HG03135 (cell line): ENCODE data around the gene VWC2L.

Experiments used
- ATAC-seq: cut with Tn5 transposase; IDR thresholded peaks from one replicate; pipeline ENCODE4 v1.9.1; 2021; ENCODE audit warnings: mild to moderate bottlenecking, moderate library complexity; ENCODE audit not compliant: unreplicated experiment

Gene VWC2L

GRCh38 chr2:214410918-214411554, at the start of gene VWC2L:
TSS of gene VWC2L (plus strand) at chr2:214411054. CDS start at chr2:214414194, 3,140 bp downstream.
- no peak for ATAC-seq

DNA sequence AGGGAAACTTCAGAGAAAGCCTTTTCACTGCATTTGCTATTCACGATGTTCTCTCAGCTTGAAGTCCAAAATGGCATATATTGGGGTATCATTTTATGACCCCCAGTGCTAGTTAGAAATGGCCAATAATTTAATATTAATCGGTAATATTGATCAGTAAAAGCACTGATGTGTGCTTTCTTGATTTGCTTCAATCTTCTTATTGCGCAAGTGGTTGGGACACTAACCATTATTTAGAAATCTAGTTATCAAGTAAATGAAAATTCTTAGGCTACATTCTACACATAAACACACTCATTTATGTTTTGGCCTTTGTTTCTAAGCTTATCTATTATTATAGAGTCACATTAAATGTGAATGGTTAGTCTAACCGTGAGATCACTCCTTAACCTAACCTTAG, 49.7 kb upstream of the VWC2L start:
- no peak for ATAC-seq

GRCh38 chr2:214365549-214365948, 45.3 kb upstream of the VWC2L start:
- ATAC-seq: no peak

GRCh38 chr2:214367171-214367570, 43.7 kb upstream of the VWC2L start:
- no peak for ATAC-seq

- ATAC-seq: no peak
Measured at GRCh38 chr2:214376618-214377285, 34.1 kb upstream of the VWC2L start.

GRCh38 chr2:214377286-214377624, 33.6 kb upstream of the VWC2L start:
- ATAC-seq: no peak

DNA sequence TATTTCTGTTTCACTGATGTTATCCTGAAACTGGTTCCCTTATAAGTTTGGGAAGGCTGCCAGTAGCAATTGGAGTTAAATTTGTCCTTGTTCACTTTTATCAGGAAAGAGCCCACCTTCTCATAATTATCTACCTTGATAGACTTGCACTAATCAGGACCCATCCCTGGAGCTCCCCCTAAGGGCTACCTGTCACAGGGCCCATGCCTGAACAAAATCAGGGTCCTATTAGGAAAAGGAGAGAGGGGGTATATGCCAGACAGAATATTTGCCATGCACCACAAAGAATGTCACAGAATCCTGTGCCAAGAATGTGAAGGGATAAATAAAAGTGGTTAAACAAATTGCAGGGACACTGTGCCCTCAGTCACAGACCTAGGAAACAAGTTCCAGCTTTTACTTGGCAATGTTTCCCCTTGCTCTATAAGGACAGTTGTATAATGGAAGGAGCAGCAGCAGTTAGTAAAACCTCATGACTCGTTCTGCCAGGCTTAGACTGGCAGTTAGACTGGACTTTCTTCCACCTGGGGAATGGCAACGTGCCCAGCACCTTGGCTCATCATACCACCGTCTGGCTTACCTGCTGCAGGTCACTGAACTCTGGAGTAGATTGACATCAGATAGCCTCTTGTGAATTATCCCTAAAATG, 32.3 kb upstream of the VWC2L start:
- no peak for ATAC-seq

- ATAC-seq: no peak
Measured at GRCh38 chr2:214379227-214379626, 31.6 kb upstream of the VWC2L start.

DNA sequence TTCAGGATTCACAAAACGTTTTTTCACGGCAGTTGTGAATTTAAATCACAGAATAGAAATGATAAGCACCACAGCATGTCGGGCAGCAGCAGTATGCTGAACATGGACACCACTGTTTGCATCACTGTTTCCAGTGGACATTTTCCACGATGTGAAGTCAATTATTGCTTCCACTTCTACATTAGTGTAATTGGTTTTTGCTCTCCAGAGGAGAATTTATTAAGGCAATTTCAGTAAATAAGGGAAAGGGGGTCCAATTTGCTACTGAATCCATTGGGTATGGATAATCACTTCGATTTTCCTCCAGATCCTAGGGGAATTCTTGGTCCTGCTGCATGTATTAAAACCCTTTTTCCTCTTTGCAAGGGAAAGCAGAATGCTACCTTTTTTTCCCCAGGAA, 30.2 kb upstream of the VWC2L start:
- ATAC-seq: no peak

- ATAC-seq: no peak
Measured at GRCh38 chr2:214382229-214382628, 28.6 kb upstream of the VWC2L start.

DNA sequence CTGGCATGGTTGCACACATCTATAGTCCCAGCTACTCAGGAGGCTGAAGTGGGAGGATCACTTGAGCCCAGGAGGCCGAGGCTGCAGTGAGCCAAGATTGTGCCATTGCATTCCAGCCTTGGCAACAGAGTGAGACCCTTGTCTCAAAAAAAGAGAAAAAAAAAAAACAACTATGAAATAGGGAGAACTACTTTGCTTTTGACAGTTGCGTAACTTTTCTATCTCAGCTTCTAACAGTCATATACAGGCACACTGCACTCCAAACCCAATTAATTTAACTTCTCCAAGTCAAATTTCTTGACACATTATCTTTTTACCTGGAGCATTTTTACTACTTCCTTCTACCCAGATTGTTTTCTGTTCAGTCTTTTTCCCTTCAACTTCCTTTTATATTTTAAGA, 24.1 kb upstream of the VWC2L start:
- ATAC-seq: no peak

DNA sequence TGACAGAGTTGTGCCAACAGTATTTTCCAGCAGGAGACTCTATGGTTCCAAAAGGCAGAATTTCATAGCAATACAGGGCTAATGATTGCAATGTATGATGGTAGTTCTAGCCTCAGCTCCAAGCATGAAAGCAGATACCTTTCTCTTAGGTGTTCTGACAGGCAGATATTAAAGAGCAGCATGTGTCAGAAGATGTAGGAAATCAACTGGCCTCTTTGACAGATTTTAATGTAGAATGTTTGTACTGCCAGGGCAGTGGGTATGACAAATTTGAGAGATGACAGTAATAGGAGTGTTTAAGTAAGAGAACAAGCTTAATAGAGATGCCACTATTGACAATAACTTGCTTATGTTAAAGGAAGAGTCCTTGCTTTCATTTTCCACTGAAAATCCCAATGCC, 21.5 kb upstream of the VWC2L start:
- ATAC-seq: no peak

DNA sequence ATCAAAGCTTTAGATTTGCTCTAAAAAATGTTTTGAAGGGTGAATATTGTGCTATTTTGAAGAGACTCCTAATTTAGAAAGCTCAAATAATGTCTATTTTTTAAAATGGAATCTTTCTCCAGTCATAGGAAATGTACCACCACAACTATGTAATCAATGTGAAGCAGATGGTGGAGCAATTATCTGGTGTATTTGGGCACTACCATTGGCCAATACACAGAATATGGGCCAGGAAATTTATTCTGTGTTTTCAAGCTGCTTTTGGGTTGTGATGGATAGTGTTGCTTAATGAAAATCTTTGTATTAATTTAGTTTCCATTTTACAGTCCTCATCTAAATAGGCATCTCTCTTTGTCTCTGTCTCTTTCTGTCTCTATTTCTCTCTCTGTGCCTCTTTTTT, 17.1 kb upstream of the VWC2L start:
- no peak for ATAC-seq

DNA sequence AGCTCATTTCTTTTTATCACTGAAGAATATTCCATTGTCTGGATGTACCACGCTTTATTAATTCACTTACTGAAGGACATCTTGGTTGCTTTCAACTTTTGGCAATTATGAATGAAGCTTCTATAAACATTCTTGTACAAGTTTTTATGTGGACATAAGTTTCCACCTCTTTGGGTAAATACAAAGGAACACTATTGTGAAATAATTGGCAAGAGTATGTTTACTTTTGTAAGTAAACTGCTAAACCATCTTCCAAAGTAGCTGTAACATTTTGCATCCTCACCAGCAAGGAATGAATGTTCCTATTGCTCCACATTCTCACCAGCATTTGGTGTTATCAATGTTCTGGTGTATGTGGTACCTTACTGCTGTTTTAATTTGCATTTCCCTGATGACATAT, 15.8 kb upstream of the VWC2L start:
- no peak for ATAC-seq

- no peak for ATAC-seq
Measured at GRCh38 chr2:214401580-214401979, 9.3 kb upstream of the VWC2L start.

DNA sequence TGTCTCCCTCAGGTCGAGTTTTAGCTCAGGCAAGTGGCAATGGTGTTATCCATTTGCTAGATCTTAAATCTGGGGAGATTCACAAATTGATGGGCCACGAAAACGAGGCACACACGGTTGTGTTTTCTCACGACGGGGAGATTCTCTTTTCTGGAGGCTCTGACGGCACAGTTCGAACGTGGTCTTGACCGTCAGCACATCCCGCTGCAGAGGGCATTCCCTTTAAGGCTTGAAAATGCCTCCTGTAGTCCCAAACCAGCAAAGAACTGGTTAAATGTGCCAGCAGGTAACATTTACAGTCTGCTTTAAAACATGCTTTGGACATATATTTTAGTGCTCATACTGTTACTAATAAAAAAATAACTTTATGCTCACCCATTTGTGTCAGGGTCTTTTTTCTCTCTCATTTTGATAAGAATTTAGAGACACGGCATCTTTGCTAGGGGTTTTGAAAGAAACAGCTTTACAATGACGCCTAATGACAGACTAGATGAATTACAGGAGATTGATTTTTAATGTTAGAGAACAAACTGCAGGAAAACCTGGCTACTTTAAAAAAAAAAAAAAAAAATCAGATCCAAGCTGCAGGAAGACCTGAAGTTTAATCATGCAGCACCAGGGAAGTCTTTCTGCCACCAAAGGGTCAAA, 602 bp upstream of the VWC2L start:
- no peak for ATAC-seq

DNA sequence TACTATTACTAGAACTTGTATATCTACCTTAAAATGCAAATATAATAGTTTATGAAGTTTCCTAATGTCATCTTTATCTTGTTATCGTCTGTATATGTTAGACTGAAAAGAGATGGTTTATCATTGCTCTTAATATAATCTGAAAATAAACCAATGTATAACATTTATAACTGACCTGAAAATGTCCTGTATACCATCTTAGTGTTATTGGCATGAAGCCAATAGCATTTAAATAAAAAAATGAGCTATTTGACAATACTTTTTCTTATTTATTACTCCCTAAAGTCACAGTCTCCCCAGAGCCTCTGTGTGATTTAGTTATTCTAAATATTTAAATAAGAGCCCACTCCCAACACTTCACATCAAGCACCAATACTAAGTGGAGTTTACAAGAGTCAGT, 1.8 kb downstream of the VWC2L start:
- no peak for ATAC-seq

DNA sequence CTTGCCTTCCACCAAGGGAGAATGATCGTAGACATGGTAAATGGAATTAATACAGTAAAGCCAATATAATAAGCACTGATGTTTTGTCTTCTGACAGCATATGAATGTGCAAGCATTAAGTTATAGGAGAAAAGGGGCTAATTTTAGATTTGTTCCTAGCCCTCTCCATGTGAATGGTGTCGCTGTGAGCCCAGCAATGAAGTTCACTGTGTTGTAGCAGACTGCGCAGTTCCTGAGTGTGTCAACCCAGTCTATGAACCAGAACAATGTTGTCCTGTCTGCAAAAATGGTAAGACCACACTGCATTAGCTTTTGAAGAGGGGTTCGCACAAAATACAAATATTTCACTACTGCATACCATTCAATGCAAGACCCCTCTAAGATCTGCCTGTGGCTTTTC, 25.6 kb downstream of the VWC2L start:
- ATAC-seq: no peak

GRCh38 chr2:214450118-214450894, 39.5 kb downstream of the VWC2L start:
- ATAC-seq: no peak

- ATAC-seq: no peak
Measured at GRCh38 chr2:214451516-214452275, 40.8 kb downstream of the VWC2L start.
